Stomach (tissue), 9 donors: ENCODE data around the gene PRPF6. TPM values are rescaled to one million over a fixed set of nuclear protein-coding genes. Genes with fewer than 3 reads are reported as not detected.
A peak's percentile ranks its signal among the peaks of the same experiment; 100 is the strongest.

Experiments used
- DNase-seq, 2 donors: peaks; one replicate each; pipeline versions ENCODE4 v3.0.0 to v3.0.0-alpha.2; 2013 to 2019
- H3K27ac ChIP-seq, 5 donors: fragments of 200-600 bp in 4 of 5; sonication (generic) in 4 of 5; one replicate each; pipeline ENCODE4 v1.5.1; 2013 to 2019; ENCODE audit warnings: mild to moderate bottlenecking in 1 of 5, moderate library complexity in 1 of 5
- H3K27me3 ChIP-seq, 3 donors: fragments of 200-600 bp; sonication (generic); one replicate each; pipeline ENCODE4 v1.5.1; 2017 to 2019; ENCODE audit warnings: mixed run types in 1 of 3
- H3K36me3 ChIP-seq, 4 donors: fragments of 200-600 bp; sonication (generic); 1 replicate in 3 of 4; 2 replicates in 1 of 4; pipeline ENCODE4 v1.5.1; 2016 to 2019
- H3K4me1 ChIP-seq, 4 donors: fragments of 200-600 bp; sonication (generic); one replicate each; pipeline ENCODE4 v1.5.1; 2016 to 2019
- H3K4me3 ChIP-seq, 4 donors: fragments of 200-600 bp; sonication (generic) in 3 of 4; one replicate each; pipeline ENCODE4 v1.5.1; 2016 to 2019; ENCODE audit warnings: mild to moderate bottlenecking in 1 of 4
- H3K9me3 ChIP-seq, 4 donors: fragments of 200-600 bp; sonication (generic); one replicate each; pipeline ENCODE4 v1.5.1; 2016 to 2019
- CTCF ChIP-seq, 7 experiments: fragments of 450-650 bp in 4 of 7; fragments of 200-600 bp in 3 of 7; sonication (generic) in 3 of 7; IDR thresholded peaks; one replicate each; pipeline ENCODE4 v1.5.1; 2016 to 2019; ENCODE audit warnings: antibody characterized with exemption in 7 of 7, control low read depth in 2 of 7, mild to moderate bottlenecking in 1 of 7
- EP300 ChIP-seq: sonication (generic); formaldehyde crosslinking; IDR thresholded peaks from one replicate; pipeline ENCODE4 v1.6.1; 2017; ENCODE audit warnings: antibody characterized with exemption
- POLR2A ChIP-seq, 4 donors: fragments of 450-650 bp; IDR thresholded peaks; one replicate each; pipeline ENCODE4 v1.6.1; 2016; ENCODE audit warnings: antibody characterized with exemption in 4 of 4, control low read depth in 2 of 4, mild to moderate bottlenecking in 1 of 4, moderate library complexity in 1 of 4
- POLR2AphosphoS5 ChIP-seq, 3 donors: sonication (generic); formaldehyde crosslinking; IDR thresholded peaks; one replicate each; pipeline ENCODE4 v1.6.1; 2016; ENCODE audit warnings: antibody characterized with exemption in 3 of 3
- WGBS, 5 donors: extraction: QIAGEN DNeasy Blood & Tissue Kit in 3 of 5; methylation state at CpG; one replicate each; pipeline versions ENCODE4 v1.1.5 to v1.1.7; 2013 to 2018; 5-methylcytosine and 5-hydroxymethylcytosine counted together
- intact Hi-C: fragments of 100-400 bp; cut with DNase I; formaldehyde crosslinking; loops from one replicate; pipeline ENCODE4 v1.15.1; 2023; ENCODE audit warnings: low total_unique reads
- polyA plus RNA-seq, 3 donors: library from polyadenylated mRNA; stranded (reverse); fragments of 200-250 nt; gene quantifications; one replicate each; pipeline ENCODE4 v1.2.3, GENCODE V29; 2013
- total RNA-seq, 5 donors: library from RNA; depleted of rRNA; stranded (reverse); fragments of >200 nt; gene quantifications; one replicate each; pipeline versions ENCODE4 v1.1.0 to v1.2.3, GENCODE V29; 2014 to 2016
- donor health status: healthy with polysubstance abuse.
- donor health status: Bipolar disorder and iron deficiency.
- donor health status: healthy.

The PRPF6 gene
- total and polyA plus RNA-seq, 8 donors: 27.0 to 67.4 (median 39.6) TPM

GRCh38 chr20:64057628-64058498 lies 76.9 kb downstream of the PRPF6 start:
- H3K27ac ChIP-seq: peak overlapping the region in 4 of 5 donors; percentile 48 to 79 (median 53)
- peak overlapping the region in 2 of 4 donors; percentile 12 to 27 for H3K4me3 ChIP-seq
- peak; percentile 81 to 92 for DNase-seq
- H3K36me3 ChIP-seq: no peaks in the 10 kb centered on the region
- H3K27me3 ChIP-seq: peaks cover 0 to 51% (median 26%) of the 10 kb centered on the region in 3 donors
- no peaks in the 10 kb centered on the region for H3K9me3 ChIP-seq
- 19 to 31% (median 29%) methylated on average over 25 to 33 of the region's 33 CpGs for WGBS, 5 donors
- intact Hi-C loops: no loop called here
- peaks cover 17 to 31% (median 27%) of the 10 kb centered on the region in 4 donors for H3K4me1 ChIP-seq
- no peak for TF ChIP-seq POLR2AphosphoS5 (IDR thresholded peaks at IDR 0.05)
- TF ChIP-seq CTCF (IDR thresholded peaks at IDR 0.05): peak in 5 of 7 experiments; percentile 57 to 88 (median 69)

- peaks cover 0 to 44% (median 22%) of the 10 kb centered on the region in 3 donors for H3K27me3 ChIP-seq
- 22 to 57% (median 45%) methylated on average over 12 of the region's 12 CpGs for WGBS, 5 donors
Measured at GRCh38 chr20:64058536-64058935, 77.6 kb downstream of the PRPF6 start.

DNA sequence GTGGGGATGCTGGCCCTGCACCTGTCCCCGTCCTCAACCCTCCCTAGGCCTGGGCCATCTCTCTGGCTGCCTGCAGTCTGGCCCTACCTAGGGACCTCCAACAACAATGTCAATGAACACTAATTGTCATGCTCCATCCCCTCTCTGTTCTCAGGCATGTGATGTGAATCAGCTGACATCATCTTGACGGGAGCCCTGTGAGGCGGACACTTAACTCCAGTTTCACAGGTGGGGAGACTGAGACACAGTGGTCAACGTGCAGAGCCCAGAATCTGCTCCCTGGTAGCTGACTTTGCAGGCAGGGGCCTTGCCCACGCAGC lies 81.3 kb downstream of the PRPF6 start:
- no peak for DNase-seq
- Histone ChIP-seq H3K4me3 (peak overlapping the region; percentile 68 to 98 (median 96)), H3K27ac (peak overlapping the region in 4 of 5 donors; percentile 78 to 87 (median 84)), H3K4me1 (peaks cover 42 to 58% (median 55%) of the 10 kb centered on the region in 4 donors), H3K27me3 (peaks cover 0 to 7% (median 2%) of the 10 kb centered on the region in 3 donors), H3K9me3 (no peaks in the 10 kb centered on the region), H3K36me3 (no peaks in the 10 kb centered on the region)
- 57 to 72% (median 59%) methylated on average over 4 to 5 of the region's 5 CpGs for WGBS, 5 donors
- TF ChIP-seq POLR2A (IDR thresholded peaks at IDR 0.05) (no peak), POLR2AphosphoS5 (IDR thresholded peaks at IDR 0.05) (no peak), EP300 (no peak), CTCF (IDR thresholded peaks at IDR 0.05) (no peak)
- intact Hi-C loops: no loop called here

More at GRCh38 chr20:64058536-64058935, 77.6 kb downstream of the PRPF6 start:
- H3K4me3 ChIP-seq: peak overlapping the region in 1 of 4 donors; percentile 27
- H3K4me1 ChIP-seq: peaks cover 19 to 33% (median 30%) of the 10 kb centered on the region in 4 donors
- intact Hi-C loops: no loop called here
- DNase-seq: peak; percentile 48 to 77
- no peak for TF ChIP-seq EP300
- TF ChIP-seq POLR2AphosphoS5 (IDR thresholded peaks at IDR 0.05): peak in 2 of 3 donors; percentile 34 to 43
- no peaks in the 10 kb centered on the region for H3K9me3 ChIP-seq
- no peaks in the 10 kb centered on the region for H3K36me3 ChIP-seq
- peak overlapping the region; percentile 29 to 69 (median 48) for H3K27ac ChIP-seq

GRCh38 chr20:64062596-64063388 lies 81.9 kb downstream of the PRPF6 start, which contains the start of gene TCEA2:
TCEA2 (plus strand) TSS chr20:64063198; CDS start chr20:64063313, 115 bp downstream.
- H3K4me3 ChIP-seq: peak within 1 kb of the TSS; percentile 68 to 98 (median 96)
- no peaks in the 10 kb centered on the region for H3K36me3 ChIP-seq
- intact Hi-C loops: no loop called here
- no peaks in the 10 kb centered on the region for H3K9me3 ChIP-seq
- 5 to 35% (median 7%) methylated on average over 20 to 85 of the region's 85 CpGs for WGBS, 5 donors
- peaks cover 42 to 53% (median 50%) of the 10 kb centered on the region in 4 donors for H3K4me1 ChIP-seq
- no peak for TF ChIP-seq CTCF (IDR thresholded peaks at IDR 0.05)
- TF ChIP-seq POLR2AphosphoS5 (IDR thresholded peaks at IDR 0.05): peak; percentile 74 to 91 (median 83)
- peak in 1 of 4 donors; percentile 76 for TF ChIP-seq POLR2A (IDR thresholded peaks at IDR 0.05)
- TF ChIP-seq EP300: no peak
- peak; percentile 97 to 99 for DNase-seq
- H3K27ac ChIP-seq: peak within 1 kb of the TSS; percentile 78 to 87 (median 81)
- peaks cover 0 to 1% (median 0%) of the 10 kb centered on the region in 3 donors for H3K27me3 ChIP-seq
